ENCODE results near the gene MYZAP.

The MYZAP gene

GRCh38 chr15:57619746-57620145 lies 28.0 kb downstream of the MYZAP start:
- no peak for DNase-seq (ENCODE audit: low read depth in 1 of 2, low spot score in 1 of 2)

- DNase-seq (ENCODE audit: low read depth in 1 of 2, low spot score in 1 of 2), result no peak
These were observed 33.0 kb downstream of the MYZAP start for GRCh38 chr15:57624730-57625129.

DNA sequence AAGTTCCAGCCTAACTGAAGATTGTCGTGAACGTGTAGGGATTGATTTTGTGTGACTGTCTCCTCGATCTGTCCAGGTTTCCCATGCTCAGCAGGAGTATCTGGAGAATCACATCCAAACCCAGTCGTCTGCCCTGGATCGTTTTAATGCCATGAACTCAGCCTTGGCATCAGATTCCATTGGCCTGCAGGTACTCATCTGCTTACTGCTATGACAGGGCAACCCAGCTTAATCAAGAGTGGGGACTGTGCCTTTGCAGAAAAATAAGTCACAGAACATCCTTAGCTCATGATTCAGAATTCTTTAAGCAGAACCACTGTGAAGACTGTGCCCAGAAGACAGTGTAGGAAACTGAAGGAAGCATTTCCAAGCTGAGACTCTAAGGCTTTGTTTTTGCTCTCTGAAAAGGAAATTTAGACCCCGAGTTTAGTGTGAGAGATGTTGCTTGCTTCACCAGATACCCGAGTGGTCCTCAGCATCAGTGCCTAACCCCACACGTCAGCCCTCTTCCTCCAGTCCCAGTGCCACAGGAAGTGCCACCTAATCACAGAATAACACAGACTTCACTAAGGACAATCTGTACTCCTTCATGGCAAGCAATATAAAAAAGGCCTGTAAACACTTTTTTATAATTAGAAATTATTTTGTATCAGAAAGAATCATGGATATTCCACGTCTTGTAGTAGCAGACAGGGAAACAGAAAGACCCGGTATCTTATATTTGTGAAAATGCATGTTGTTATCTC lies 34.2 kb downstream of the MYZAP start:
- no peak for DNase-seq (ENCODE audit: low read depth in 1 of 2, low spot score in 1 of 2)

- DNase-seq (ENCODE audit: low read depth in 1 of 2, low spot score in 1 of 2), result no peak
These were observed 35.2 kb downstream of the MYZAP start for GRCh38 chr15:57626713-57627440.

DNA sequence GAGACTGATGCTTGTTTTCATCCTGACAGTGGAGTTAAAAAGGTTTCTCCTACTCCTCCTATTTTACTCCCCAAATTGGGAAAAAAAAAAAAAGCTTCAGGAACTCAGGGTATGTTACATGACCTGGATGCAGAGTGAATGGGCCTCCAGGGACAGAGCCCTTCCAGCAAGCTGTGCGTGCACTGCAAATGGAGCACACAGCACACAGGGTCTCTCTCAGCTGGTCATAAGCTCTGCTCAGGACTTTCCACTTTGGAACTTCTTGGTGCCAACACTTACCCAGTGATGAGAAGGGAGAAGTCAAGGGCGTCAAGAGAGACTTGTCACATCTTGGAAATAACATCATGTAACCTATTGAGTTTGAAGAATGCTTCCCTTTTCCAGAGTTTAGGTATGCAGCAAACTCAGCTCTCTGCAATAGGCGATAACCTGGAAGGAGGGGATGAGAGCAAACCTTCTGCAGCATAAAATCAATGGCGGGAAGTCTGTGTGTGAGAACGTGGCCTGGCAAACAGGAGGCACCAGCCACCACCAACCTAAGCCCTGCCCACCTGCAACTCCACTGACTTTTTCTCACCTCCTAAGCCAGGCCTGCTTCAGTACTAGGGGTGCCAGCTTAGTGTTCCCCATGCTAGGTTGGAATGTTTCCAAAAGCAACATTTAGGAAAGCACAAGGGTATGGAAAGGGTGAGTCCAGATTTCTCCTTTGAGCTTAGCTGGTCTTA lies 39.8 kb downstream of the MYZAP start:
- DNase-seq (ENCODE audit: low read depth in 1 of 2, low spot score in 1 of 2), result no peak

- no peak for DNase-seq (ENCODE audit: low read depth in 1 of 2, low spot score in 1 of 2)
These were observed 42.6 kb downstream of the MYZAP start for GRCh38 chr15:57634290-57634689.

DNA sequence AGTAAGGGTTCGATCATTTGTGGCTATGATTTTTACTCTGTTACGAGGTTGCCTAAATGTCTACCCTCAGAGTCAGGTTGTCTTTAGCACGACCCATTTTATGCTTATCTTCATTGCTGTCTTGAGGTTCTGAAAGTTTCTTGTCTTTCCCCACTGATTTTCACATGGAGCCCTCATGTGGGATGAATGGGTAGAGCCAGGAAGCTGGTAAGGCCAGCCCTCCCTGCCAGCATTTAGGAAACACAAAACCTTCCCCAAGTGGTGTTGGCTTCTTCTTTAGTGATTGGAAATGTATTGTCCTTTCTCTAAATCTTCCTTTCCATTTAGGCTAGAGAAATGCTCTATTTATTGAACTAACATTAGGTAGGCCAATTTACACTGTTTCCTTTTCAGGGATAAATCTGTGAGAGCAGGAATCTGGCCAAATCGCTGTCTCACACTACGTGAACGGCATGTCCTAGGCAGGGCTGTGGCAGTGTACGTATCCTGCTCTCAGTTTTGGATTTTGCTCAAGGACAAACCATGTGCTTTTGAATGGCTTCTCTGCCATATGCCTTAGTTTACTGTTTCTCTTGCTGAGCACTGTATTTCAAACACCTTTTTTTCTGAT lies 43.7 kb downstream of the MYZAP start:
- no peak for DNase-seq (ENCODE audit: low read depth in 1 of 2, low spot score in 1 of 2)

- no peak for DNase-seq (ENCODE audit: low read depth in 1 of 2, low spot score in 1 of 2)
These were observed 46.1 kb downstream of the MYZAP start for GRCh38 chr15:57637846-57638245.

- DNase-seq (ENCODE audit: low read depth in 1 of 2, low spot score in 1 of 2), result no peak
These were observed 47.6 kb downstream of the MYZAP start for GRCh38 chr15:57639306-57639705.

- DNase-seq (ENCODE audit: low read depth in 1 of 2, low spot score in 1 of 2), result no peak
These were observed 49.4 kb downstream of the MYZAP start for GRCh38 chr15:57640930-57641682.

DNA sequence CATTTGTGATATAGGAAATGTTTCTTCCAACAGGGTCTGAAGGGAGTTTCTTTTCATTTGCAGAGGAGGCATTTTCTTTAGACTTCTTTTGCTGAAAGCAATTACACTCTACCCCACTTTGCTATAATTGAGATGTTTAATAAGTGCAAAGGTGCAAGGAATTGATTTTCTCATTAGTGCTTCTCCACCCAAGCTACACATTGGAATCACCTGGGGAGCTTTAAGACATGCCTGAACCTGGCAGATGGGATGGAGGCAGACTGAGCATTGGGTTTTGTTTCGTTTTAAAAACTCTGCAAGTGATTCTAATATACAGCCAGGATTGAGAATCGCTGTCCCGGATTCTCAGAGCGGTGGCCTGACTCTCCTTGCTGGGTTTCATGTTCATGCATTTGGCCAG lies 52.1 kb downstream of the MYZAP start:
- DNase-seq (ENCODE audit: low read depth in 1 of 2, low spot score in 1 of 2), result no peak

DNA sequence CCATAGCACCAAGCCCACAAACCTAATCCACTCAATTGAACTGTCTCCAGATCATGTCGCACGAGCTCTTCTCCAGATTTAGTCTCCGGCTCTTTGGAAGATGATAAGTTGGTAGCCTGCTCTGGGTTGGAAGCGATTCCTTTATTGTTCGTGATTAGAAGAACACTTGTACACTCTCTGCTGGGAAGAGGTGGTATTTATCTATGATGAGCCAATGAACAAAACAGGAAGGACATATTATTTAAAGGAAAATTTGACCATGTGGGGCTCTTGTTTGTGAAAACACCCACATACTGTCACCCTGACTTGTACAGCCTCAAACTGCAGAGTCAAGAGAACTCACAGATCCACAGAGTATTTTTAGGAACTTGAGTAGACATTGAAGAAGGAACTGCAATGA lies 54.4 kb downstream of the MYZAP start:
- no peak for DNase-seq (ENCODE audit: low read depth in 1 of 2, low spot score in 1 of 2)

GRCh38 chr15:57647071-57647790 lies 55.5 kb downstream of the MYZAP start:
- no peak for DNase-seq (ENCODE audit: low read depth in 1 of 2, low spot score in 1 of 2)

DNA sequence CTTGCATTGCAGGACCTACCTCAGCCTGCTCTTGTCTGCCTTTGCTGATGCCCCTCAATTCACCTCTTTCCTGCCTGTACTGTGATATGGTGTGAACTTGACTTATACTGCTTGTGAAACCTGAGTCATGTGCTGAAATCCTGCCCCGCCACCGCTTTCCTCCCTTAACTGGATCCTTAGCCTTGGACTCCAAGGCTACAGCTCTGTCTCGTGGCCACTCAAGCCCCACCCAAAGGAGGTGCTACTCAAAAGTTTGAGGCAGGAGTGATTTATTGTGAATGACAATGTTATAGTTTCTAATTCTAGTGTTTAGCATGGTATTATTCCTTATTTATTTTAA lies 56.1 kb downstream of the MYZAP start:
- DNase-seq (ENCODE audit: low read depth in 1 of 2, low spot score in 1 of 2), result no peak

DNA sequence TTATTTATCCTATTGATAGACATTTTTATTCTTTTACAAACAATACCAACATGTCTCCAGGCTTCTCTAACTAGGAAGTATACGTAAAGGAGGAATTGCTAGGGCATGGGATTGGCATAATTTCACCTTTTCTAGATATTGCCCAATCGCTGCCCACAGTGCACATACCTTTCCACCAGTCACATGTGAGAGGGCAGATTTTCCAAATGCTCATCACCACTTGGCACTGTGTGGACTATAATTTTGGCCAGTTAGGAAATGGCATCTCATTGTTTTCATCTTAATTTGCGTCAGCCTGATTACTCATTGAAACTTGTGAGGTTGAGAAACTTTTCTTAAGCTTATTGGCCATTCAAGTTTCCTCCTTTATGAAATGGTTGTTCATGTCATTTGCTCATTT lies 57.4 kb downstream of the MYZAP start:
- no peak for DNase-seq (ENCODE audit: low read depth in 1 of 2, low spot score in 1 of 2)

DNA sequence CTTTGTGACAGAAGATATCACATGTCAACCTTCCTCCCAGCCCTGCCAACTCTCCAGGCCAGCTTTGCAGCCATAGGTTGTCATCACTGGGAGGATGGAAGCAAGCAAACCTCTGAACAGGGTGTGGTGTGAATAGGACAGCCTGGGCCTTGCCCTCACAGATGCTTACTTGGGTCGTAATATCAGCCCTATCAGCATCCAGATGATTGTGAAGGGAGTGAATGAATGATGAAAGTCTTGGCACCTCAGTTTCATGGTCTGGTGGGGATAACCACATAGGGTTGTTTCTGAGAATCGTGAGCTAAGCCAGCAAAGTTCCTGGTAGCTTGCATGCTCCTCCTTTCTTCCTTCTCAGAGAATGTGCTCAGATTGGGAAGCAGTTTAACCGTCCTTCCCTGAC lies 59.7 kb downstream of the MYZAP start:
- DNase-seq (ENCODE audit: low read depth in 1 of 2, low spot score in 1 of 2), result no peak

DNA sequence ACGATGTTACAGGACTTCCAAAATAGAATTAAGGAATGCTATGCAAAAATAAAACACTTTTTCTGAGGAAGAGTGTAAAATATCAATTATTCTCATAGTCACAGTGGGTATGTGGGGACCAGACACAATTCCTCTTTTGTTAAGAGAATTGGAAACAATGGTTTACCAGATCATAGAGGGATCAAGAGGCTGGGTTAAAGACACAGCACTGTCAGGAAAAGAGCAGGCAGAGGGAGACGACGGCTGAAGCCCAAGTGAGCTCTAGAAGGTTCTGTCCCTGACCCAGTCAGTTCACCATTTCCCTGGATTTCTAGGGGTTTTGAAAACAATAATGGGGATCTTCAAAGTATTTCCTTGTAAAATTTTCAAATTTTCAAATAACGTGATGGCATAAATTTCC lies 60.8 kb downstream of the MYZAP start:
- DNase-seq (ENCODE audit: low read depth in 1 of 2, low spot score in 1 of 2), result no peak

GRCh38 chr15:57654153-57654852 lies 62.6 kb downstream of the MYZAP start:
- no peak for DNase-seq (ENCODE audit: low read depth in 1 of 2, low spot score in 1 of 2)

- DNase-seq (ENCODE audit: low read depth in 1 of 2, low spot score in 1 of 2), result no peak
These were observed 63.3 kb downstream of the MYZAP start for GRCh38 chr15:57655053-57655452.

DNA sequence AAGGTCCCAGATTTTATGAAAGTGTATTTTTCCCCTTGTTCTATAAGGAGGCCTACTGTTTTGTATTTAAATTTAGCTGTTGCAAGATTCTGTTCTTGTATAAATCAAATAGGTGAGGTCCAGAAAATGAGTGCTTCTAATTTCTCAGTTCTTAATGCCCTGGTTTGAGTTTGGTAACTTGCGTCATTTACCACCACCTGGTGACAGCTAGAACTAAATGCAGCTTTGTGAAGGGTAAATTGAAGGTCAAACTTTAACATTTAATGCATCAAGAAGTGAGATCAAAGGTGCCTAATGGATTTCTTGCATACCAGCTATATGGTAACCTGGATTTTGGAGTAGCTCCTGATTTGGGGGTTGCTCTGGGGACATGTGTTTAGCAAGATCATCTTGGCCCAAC lies 64.1 kb downstream of the MYZAP start:
- DNase-seq (ENCODE audit: low read depth in 1 of 2, low spot score in 1 of 2), result no peak

All from activated T-helper 1 cell treated with anti-CD3 and anti-CD28 coated beads, Interleukin-2, amount 50 U/mL, for 16 hours (primary cell).